GM19328 (cell line): ENCODE data around the gene RAB3GAP1.

Experiments used
- ATAC-seq: cut with Tn5 transposase; IDR thresholded peaks from one replicate; pipeline ENCODE4 v1.9.1; 2021; ENCODE audit warnings: mild to moderate bottlenecking, moderate library complexity; ENCODE audit not compliant: unreplicated experiment

The RAB3GAP1 gene

GRCh38 chr2:135208016-135208415 is 155.9 kb downstream of the RAB3GAP1 start:
- no peak for ATAC-seq

GRCh38 chr2:135212757-135213156 is 160.7 kb downstream of the RAB3GAP1 start:
- no peak for ATAC-seq

GRCh38 chr2:135218426-135218825 is 166.3 kb downstream of the RAB3GAP1 start:
- no peak for ATAC-seq

- ATAC-seq, result no peak
These were observed 167.1 kb downstream of the RAB3GAP1 start for GRCh38 chr2:135219226-135219625.
